ENCODE data around the gene GDF7. TPM values are rescaled to one million over a fixed set of nuclear protein-coding genes. Genes with fewer than 3 reads are reported as not detected.

The GDF7 gene
- polyA plus RNA-seq, 1 donor (not counting 4 experiments of a cell fraction or from before 2014, with no cell fraction given): not detected

- Histone ChIP-seq H3K4me3 (ENCODE audit: control insufficient read depth in 2 of 3, extremely low read depth in 1 of 3, insufficient read depth in 2 of 3, low read depth in 1 of 3, low read length in 3 of 3) (peak overlapping the region; percentile 68 to 88 (median 69)), H3K4me1 (ENCODE audit: control insufficient read depth, extremely low read depth, insufficient read depth, low read length) (peaks cover 16% of the 10 kb centered on the region), H3K27me3 (ENCODE audit: control insufficient read depth, extremely low read depth, insufficient read depth, low read length) (no peaks in the 10 kb centered on the region), H2AFZ (ENCODE audit: control insufficient read depth, low read length) (peak overlapping the region; percentile 20), H3K9ac (ENCODE audit: control insufficient read depth, extremely low read depth, insufficient read depth, low read length) (peak overlapping the region; percentile 96), H3K9me1 (ENCODE audit: control insufficient read depth, extremely low read depth, insufficient read depth, low read length) (no peaks in the 10 kb centered on the region), H3K9me3 (ENCODE audit: control insufficient read depth, low read depth, low read length) (no peaks in the 10 kb centered on the region), H3K36me3 (ENCODE audit: control insufficient read depth in 2 of 2, extremely low read depth in 1 of 2, insufficient read depth in 2 of 2, low read length in 2 of 2) (peaks cover 2 to 5% of the 10 kb centered on the region in 2 experiments), H3K79me2 (ENCODE audit: control insufficient read depth, insufficient read depth, low read length) (peaks cover 28% of the 10 kb centered on the region), H3K4me2 (ENCODE audit: control insufficient read depth, extremely low read depth, insufficient read depth, low read depth, low read length) (peak overlapping the region; percentile 93), H3K27ac (ENCODE audit: control insufficient read depth, insufficient read depth, low read length) (peak overlapping the region; percentile 93), H4K20me1 (ENCODE audit: control insufficient read depth, extremely low read depth, insufficient read depth, low read length) (no peaks in the 10 kb centered on the region)
- dilution Hi-C loops (cut with MboI; ENCODE audit: extremely low pct_ligation_motif_present, low sequenced_read_pairs): no loop called here
- DNase-seq (ENCODE audit: low read depth, low spot score) (no peak), FAIRE-seq (peak; percentile 76)
- TF ChIP-seq, protein P1, sequence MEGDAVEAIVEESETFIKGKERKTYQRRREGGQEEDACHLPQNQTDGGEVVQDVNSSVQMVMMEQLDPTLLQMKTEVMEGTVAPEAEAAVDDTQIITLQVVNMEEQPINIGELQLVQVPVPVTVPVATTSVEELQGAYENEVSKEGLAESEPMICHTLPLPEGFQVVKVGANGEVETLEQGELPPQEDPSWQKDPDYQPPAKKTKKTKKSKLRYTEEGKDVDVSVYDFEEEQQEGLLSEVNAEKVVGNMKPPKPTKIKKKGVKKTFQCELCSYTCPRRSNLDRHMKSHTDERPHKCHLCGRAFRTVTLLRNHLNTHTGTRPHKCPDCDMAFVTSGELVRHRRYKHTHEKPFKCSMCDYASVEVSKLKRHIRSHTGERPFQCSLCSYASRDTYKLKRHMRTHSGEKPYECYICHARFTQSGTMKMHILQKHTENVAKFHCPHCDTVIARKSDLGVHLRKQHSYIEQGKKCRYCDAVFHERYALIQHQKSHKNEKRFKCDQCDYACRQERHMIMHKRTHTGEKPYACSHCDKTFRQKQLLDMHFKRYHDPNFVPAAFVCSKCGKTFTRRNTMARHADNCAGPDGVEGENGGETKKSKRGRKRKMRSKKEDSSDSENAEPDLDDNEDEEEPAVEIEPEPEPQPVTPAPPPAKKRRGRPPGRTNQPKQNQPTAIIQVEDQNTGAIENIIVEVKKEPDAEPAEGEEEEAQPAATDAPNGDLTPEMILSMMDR (optimal IDR thresholded peaks at IDR 0.05 in 1 of 3, IDR thresholded peaks at IDR 0.05 in 1 of 3, conservative IDR thresholded peaks at IDR 0.05 in 1 of 3; ENCODE audit: extremely low read depth in 1 of 3, insufficient read depth in 2 of 3, low read length in 3 of 3): no peak
- no peak for TF ChIP-seq EZH2 (IDR thresholded peaks at IDR 0.05; ENCODE audit: low read length)
Observed at GRCh38 chr2:20649976-20650375, 17.0 kb upstream of the GDF7 start.

- H3K27me3 ChIP-seq (ENCODE audit: control insufficient read depth, extremely low read depth, insufficient read depth, low read length): no peaks in the 10 kb centered on the region
- TF ChIP-seq, protein P1 (optimal IDR thresholded peaks at IDR 0.05 in 1 of 3, IDR thresholded peaks at IDR 0.05 in 1 of 3, conservative IDR thresholded peaks at IDR 0.05 in 1 of 3; ENCODE audit: extremely low read depth in 1 of 3, insufficient read depth in 2 of 3, low read length in 3 of 3): no peak
- TF ChIP-seq EZH2 (IDR thresholded peaks at IDR 0.05; ENCODE audit: low read length): no peak
- H4K20me1 ChIP-seq (ENCODE audit: control insufficient read depth, extremely low read depth, insufficient read depth, low read length): no peaks in the 10 kb centered on the region
- peak overlapping the region; percentile 93 for H3K4me2 ChIP-seq (ENCODE audit: control insufficient read depth, extremely low read depth, insufficient read depth, low read depth, low read length)
- DNase-seq (ENCODE audit: low read depth, low spot score) (no peak), FAIRE-seq (peak; percentile 32)
- dilution Hi-C loops (cut with MboI; ENCODE audit: extremely low pct_ligation_motif_present, low sequenced_read_pairs): no loop called here
- H3K79me2 ChIP-seq (ENCODE audit: control insufficient read depth, insufficient read depth, low read length): peaks cover 28% of the 10 kb centered on the region
- peak overlapping the region; percentile 93 for H3K27ac ChIP-seq (ENCODE audit: control insufficient read depth, insufficient read depth, low read length)
- peak overlapping the region; percentile 96 for H3K9ac ChIP-seq (ENCODE audit: control insufficient read depth, extremely low read depth, insufficient read depth, low read length)
- no peaks in the 10 kb centered on the region for H3K9me1 ChIP-seq (ENCODE audit: control insufficient read depth, extremely low read depth, insufficient read depth, low read length)
- H3K4me1 ChIP-seq (ENCODE audit: control insufficient read depth, extremely low read depth, insufficient read depth, low read length): peaks cover 16% of the 10 kb centered on the region
- H2AFZ ChIP-seq (ENCODE audit: control insufficient read depth, low read length): peak overlapping the region; percentile 84
- H3K9me3 ChIP-seq (ENCODE audit: control insufficient read depth, low read depth, low read length): no peaks in the 10 kb centered on the region
- peaks cover under 1 to 2% of the 10 kb centered on the region in 2 experiments for H3K36me3 ChIP-seq (ENCODE audit: control insufficient read depth in 2 of 2, extremely low read depth in 1 of 2, insufficient read depth in 2 of 2, low read length in 2 of 2)
- peak overlapping the region; percentile 68 to 88 (median 69) for H3K4me3 ChIP-seq (ENCODE audit: control insufficient read depth in 2 of 3, extremely low read depth in 1 of 3, insufficient read depth in 2 of 3, low read depth in 1 of 3, low read length in 3 of 3)
Observed at GRCh38 chr2:20650393-20650876, 16.5 kb upstream of the GDF7 start.
